Measurements from ENCODE around the gene AGAP5.
"Not testable (repeated sequence)": the region's sequence is repeated elsewhere in the genome, so short reads cannot be mapped to it uniquely, and the experiment has no call there.

Gene AGAP5

DNA sequence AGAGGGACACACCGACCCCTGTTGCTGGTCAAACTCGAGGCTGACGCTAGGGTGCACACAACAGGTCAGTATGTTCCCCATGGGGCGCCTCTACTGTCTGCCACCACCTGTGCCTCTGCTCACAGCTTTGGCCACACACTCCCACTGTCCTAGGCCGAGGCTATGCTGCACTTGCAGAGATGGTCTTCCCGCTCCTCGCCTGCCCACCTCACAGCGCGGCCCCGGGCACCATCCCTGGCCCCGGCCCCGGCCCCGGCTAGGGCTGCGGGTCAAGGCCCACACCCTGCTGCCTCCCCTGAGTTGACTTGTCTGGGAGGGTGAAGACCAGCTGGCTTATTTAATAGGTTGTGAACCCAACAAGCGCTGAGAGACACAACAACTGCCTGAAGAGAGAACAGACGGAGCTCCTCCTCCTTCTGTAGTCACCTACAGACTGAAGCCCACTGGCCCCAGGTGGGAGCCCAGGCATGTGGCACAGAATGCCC, at the start of gene AGAP5:
Gene AGAP5 (minus strand): TSS at position 435 of the 485 bp plus-strand sequence. CDS start 354 bp downstream, at position 81.
- not testable (repeated sequence) for DNase-seq (ENCODE audit: low read depth)

DNA sequence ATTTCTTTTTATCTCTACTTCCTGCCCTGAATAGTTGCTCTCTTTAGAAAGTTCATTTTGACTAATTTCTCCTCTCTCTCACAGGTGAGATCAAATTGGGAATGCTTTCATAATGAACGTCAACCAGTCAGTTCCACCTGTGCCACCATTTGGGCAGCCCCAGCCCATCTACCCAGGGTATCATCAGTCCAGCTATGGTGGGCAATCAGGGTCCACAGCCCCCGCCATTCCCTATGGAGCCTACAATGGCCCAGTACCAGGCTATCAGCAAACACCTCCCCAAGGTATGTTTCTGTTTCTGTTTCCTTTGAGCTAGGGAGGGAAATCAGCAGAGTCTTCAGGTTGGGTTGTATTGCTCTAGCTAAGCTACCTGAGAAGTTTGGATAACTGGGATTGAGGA, 48.8 kb upstream of the AGAP5 start:
- DNase-seq (ENCODE audit: low read depth): no peak

GRCh38 chr10:73744664-73744975, 46.7 kb upstream of the AGAP5 start:
- DNase-seq (ENCODE audit: low read depth): peak; percentile 62

DNA sequence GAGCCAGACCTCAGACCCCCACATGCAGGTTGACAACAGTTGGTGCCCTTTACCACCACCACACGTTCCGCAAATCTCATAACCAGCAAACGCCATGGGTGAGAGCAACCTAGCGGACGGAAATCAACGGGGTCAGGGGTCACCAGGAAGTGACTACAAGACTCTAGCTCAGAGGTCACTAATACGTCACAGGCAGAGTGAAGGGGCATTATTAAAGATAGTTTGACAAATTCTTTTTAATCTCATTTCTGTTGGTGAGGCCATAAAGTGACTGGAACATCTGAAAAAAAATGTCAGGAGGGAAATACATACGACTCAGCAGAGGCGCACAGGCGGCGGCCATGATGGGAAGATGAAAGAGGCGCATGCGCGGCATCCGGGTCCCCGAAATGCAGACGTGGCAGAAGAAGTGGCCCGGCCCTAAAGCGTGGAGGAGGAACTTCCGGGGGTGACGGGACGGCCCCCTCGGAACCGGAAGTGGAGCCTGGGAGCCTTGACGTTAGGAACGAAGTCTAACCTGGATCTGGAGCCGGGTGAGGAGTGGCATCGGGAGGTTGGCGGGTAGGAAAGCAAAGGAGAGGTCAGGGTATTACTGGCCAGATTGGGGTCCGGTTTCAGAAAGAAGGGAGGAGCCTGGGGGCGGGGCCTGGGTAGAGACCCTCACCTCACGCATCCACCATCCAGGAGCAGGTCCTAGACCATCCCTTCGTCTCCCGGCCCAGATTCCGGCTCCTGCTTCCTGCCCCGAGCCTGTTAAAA, 46.2 kb upstream of the AGAP5 start, which contains the start of gene SEC24C:
Gene SEC24C (plus strand): TSS at position 468 of the 759 bp plus-strand sequence. CDS start 2,461 bp downstream, outside the sequence.
- peak; percentile 93 for DNase-seq (ENCODE audit: low read depth)

- DNase-seq (ENCODE audit: low read depth): no peak
These were observed 45.5 kb upstream of the AGAP5 start for GRCh38 chr10:73743327-73743904.

DNA sequence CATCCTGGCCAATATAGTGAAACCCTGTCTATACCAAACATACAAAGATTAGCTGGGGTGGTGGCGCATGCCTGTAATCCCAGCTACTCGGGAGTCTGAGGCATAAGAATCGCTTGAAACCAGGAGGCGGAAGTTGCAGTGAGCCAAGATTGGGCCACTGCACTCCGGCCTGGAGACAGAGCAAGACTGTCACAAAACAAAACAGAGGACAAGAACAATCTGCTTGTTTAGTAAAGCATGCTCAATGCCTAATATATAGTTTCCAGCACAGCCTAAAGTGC, 44.5 kb upstream of the AGAP5 start:
- no peak for DNase-seq (ENCODE audit: low read depth)

DNA sequence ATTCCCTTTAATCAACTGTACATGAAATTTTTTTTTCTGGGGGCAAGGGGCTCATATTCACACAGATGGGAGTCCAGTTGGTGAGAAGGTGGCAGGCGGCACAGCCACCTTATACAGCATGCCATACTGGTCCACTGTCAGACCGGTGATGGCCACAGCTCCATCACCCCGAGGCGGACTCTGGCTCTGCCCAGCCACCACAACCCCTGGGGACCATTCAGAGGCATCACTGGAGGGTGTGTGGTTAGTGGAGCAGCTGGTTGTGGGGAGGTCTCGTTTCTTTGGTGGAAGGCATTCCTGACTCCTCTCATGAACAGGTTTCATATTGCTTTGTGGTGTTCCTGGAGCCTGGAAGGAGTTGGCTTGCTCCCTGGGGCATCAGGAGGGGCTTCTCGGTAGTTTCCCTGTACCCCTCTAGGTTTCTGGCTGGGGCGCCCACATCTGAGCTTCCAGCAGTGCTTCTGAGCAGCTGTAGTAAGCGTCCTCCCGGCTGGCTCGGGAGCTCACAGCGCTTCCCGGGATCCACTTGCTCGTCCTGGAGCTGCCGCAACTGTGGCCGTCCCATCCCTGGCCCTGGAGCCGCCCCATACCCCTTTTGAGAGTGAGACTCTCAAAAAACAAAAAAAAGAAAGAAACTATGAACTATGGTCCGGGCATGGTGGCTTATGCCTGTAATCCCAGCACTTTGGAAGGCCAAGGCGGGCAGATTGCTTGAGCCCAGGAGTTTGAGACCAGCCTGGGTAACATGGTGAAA, 42.8 kb upstream of the AGAP5 start:
- not testable (repeated sequence) for DNase-seq (ENCODE audit: low read depth)

DNA sequence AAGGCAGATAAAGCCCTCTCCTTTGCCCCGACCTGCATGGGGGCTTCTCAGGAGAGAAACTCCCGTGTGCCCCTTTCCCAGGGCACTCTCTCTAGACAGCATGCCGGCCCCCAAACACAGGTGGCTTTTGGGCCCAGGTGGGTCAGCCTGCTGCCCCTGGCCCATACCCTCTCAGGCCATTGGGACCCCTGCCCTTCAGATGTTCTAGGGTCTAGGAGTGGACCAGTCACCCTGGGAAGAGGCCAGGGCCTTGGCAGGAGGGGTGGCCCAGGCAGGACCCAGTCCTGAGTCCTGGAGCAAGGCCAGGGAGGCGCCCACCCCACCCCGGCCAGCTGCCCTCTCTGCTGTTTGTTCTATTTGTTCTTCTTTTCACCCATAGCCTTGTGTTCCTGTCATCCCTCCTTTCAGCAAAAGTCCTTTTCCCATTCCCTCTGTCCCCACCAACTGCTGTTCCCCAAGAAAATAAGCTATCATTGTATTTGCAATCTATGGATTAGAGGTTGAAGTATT, 36.9 kb upstream of the AGAP5 start:
- no peak for DNase-seq (ENCODE audit: low read depth)

GRCh38 chr10:73734028-73734720, 36.3 kb upstream of the AGAP5 start:
- no peak for DNase-seq (ENCODE audit: low read depth)

- DNase-seq (ENCODE audit: low read depth): no peak
These were observed 35.2 kb upstream of the AGAP5 start for GRCh38 chr10:73732931-73733623.

DNA sequence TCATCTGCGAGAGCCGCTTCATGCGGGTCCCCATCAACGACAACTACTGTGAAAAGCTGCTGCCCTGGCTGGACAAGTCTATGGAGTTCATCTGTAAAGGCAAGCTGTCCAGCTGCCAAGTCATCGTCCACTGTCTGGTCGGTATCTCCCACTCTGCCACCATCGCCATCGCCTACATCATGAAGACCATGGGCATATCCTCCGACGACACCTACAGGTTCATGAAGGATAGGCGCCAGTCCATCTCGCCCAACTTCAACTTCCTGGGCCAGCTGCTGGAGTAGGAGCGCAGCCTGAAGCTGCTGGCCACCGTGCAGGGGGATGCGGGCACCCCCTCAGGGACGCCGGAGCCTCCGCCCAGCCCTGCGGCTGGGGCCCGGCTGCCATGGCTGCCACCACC, 34.5 kb upstream of the AGAP5 start:
- no peak for DNase-seq (ENCODE audit: low read depth)

- no peak for DNase-seq (ENCODE audit: low read depth)
These were observed 33.9 kb upstream of the AGAP5 start for GRCh38 chr10:73731588-73732375.

DNA sequence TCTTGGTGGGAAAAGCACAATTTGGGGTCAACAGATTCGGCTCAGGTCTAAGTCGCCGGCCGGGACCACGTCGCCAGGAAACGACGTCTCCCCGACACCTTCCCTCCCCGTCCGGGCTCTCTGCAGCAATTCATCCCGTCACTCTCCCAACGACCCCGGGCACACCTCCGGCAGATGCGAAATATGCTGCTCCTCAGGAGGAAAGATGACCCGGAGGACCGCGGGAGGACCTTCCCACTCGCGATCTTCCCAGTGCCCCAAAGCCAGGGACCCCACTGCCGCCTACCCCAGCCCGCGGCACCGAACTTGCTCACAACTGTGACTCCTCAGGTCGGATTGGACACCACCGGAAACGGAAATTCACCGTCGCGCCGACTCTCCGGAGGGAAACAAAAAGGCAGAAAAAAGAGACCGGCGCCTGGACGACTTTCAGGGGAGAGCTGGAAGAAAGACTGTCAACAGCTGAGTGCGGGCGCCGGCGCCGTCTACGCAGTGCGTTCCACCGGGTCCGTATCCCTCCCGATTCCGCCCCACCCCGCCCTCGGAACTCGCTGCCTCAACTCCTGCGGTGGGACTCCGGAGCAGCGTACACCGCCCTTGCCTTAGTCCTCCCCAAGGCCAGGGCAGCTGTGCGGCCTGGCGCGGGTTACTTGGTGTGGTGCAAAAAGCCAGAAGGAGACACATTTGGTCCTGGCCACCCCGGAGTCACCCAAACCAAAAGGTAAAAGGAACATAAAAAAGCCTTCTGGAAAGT, 32.4 kb upstream of the AGAP5 start:
- peak; percentile 88 for DNase-seq (ENCODE audit: low read depth)

- peak; percentile 78 for DNase-seq (ENCODE audit: low read depth)
These were observed 31.9 kb upstream of the AGAP5 start for GRCh38 chr10:73729781-73730152.

- no peak for DNase-seq (ENCODE audit: low read depth)
These were observed 25.6 kb upstream of the AGAP5 start for GRCh38 chr10:73723516-73723915.

GRCh38 chr10:73720561-73720960, 22.7 kb upstream of the AGAP5 start:
- DNase-seq (ENCODE audit: low read depth): not testable (repeated sequence)

GRCh38 chr10:73717556-73717955, 19.6 kb upstream of the AGAP5 start:
- DNase-seq (ENCODE audit: low read depth): no peak

- DNase-seq (ENCODE audit: low read depth): no peak
These were observed 18.3 kb upstream of the AGAP5 start for GRCh38 chr10:73716251-73716650.

DNA sequence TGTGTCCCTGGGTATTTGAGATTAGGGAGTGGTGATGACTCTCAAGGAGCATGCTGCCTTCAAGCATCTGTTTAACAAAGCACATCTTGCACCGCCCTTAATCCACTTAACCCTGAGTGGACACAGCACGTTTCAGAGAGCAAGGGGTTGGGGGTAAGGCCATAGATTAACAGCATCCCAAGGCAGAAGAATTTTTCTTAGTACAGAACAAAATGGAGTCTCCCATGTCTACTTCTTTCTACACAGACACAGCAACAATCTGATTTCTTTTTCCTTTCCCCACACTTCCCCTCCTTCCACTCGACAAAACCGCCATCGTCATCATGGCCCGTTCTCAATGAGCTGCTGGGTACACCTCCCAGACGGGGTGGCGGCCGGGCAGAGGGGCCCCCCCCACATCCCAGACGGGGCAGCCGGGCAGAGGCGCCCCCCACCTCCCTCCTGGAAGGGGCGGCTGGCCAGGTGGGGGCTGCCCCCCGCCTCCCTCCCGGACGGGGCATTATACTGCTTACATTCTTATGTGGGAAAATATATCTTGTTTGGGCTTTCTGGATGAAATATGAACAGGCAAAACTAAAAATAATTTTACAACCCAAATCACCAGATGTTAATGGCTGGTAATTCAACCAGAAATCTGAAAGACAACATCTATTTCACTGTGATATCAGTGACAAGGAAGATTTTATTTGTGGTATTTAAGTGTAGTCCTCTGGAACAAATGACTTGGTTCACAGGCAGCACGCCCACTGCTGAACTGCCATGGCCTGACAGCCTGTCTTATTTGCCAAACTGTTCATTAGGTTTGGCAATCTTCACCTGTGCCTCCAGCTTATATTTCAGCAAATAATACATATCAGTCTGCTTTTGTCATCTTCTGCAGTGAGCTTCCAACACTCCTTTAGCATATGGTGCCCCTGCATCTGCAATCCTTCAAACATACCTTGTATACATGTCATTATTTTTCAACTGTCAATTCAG, 17.6 kb upstream of the AGAP5 start:
- DNase-seq (ENCODE audit: low read depth): not testable (repeated sequence)

Measured in amniotic epithelial cell (primary cell).